ENCODE results near the gene DSCAM.

Gene DSCAM

DNA sequence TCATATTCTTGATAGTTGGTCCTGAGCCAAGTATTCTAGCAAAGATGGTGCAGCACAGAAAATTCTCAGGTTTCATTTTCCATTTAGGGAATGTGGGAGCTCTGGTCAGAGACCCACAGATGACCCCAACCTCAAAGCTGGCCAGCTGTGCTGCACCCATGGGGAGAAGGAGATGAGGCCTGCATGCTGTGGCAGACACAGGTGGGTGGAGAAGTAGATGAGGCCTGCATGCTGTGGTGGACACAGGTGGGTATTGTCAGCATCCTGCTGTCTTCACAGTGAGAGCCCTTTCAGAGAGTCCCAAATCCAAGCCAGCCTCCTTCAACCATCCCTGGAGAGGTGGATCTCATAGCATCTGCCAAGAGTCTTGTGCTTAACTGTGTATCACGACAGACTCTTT is 77.7 kb downstream of the DSCAM start:
- H3K9me3 ChIP-seq (ENCODE audit: control extremely low read depth in 1 of 5, control insufficient read depth in 4 of 5, insufficient read depth in 2 of 5, low read depth in 1 of 5, low read length in 4 of 5): no peaks in the 10 kb centered on the region
- no peak for DNase-seq
- no peaks in the 10 kb centered on the region for H3K4me1 ChIP-seq (ENCODE audit: control extremely low read depth in 1 of 4, control insufficient read depth in 4 of 4, insufficient read depth in 4 of 4, low read length in 3 of 4)
- CTCF ChIA-PET: no interaction called here
- 100% methylated on average over 1 of the region's 1 CpG for WGBS (ENCODE audit: insufficient coverage)
- H3K4me3 ChIP-seq (ENCODE audit: control insufficient read depth in 1 of 7, extremely low read depth in 1 of 7, insufficient read depth in 4 of 7, low read depth in 2 of 7, low read length in 6 of 7): no peak overlapping the region
- H3K27ac ChIP-seq (ENCODE audit: insufficient read depth in 1 of 2, low read depth in 1 of 2, low read length in 2 of 2, poor library complexity in 1 of 2, severe bottlenecking in 2 of 2): no peak overlapping the region
- H3K36me3 ChIP-seq (ENCODE audit: control insufficient read depth in 4 of 4, insufficient read depth in 4 of 4, low read length in 3 of 4): no peaks in the 10 kb centered on the region
- POLR2A ChIA-PET: no interaction called here
- no peaks in the 10 kb centered on the region for H3K27me3 ChIP-seq (replicated peaks in 2 of 5; ENCODE audit: control insufficient read depth in 4 of 5, insufficient read depth in 5 of 5, low read length in 4 of 5)

DNA sequence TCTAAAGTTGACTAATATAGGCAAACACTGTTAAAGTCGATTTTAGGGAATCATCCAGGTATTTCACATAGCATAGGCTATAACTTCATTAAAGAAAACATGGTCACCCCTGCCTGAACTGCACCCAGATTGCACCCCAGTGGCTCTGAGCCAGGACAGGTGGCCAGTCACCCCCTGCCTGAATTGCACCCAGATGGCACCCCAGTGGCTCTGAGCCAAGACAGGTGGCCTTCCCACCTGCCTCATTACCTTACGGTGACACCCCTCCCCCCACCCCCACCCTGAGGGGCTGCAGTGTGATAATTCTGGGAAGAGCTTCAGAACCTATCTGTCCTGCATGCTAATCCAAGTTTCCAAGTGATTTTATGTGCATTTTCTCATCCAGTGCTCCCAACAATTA is 78.9 kb downstream of the DSCAM start:
- CTCF ChIA-PET: no interaction called here
- no peaks in the 10 kb centered on the region for H3K36me3 ChIP-seq (ENCODE audit: control insufficient read depth in 4 of 4, insufficient read depth in 4 of 4, low read length in 3 of 4)
- 100% methylated on average over 1 of the region's 2 CpGs for WGBS (ENCODE audit: insufficient coverage)

GRCh38 chr21:40766381-40766780 is 80.6 kb downstream of the DSCAM start:
- H3K27me3 ChIP-seq (replicated peaks in 2 of 5; ENCODE audit: control insufficient read depth in 4 of 5, insufficient read depth in 5 of 5, low read length in 4 of 5): no peaks in the 10 kb centered on the region
- WGBS (ENCODE audit: insufficient coverage): 100% methylated on average over 1 of the region's 1 CpG
- no peaks in the 10 kb centered on the region for H3K9me3 ChIP-seq (ENCODE audit: control extremely low read depth in 1 of 5, control insufficient read depth in 4 of 5, insufficient read depth in 2 of 5, low read depth in 1 of 5, low read length in 4 of 5)
- H3K27ac ChIP-seq (ENCODE audit: insufficient read depth in 1 of 2, low read depth in 1 of 2, low read length in 2 of 2, poor library complexity in 1 of 2, severe bottlenecking in 2 of 2): no peak overlapping the region
- ChIA-PET CTCF (no interaction called here), POLR2A (no interaction called here)
- no peak for DNase-seq
- H3K36me3 ChIP-seq (ENCODE audit: control insufficient read depth in 4 of 4, insufficient read depth in 4 of 4, low read length in 3 of 4): no peaks in the 10 kb centered on the region
- H3K4me1 ChIP-seq (ENCODE audit: control extremely low read depth in 1 of 4, control insufficient read depth in 4 of 4, insufficient read depth in 4 of 4, low read length in 3 of 4): no peaks in the 10 kb centered on the region
- H3K4me3 ChIP-seq (ENCODE audit: control insufficient read depth in 1 of 7, extremely low read depth in 1 of 7, insufficient read depth in 4 of 7, low read depth in 2 of 7, low read length in 6 of 7): no peak overlapping the region

More for the DNA sequence above, 78.9 kb downstream of the DSCAM start:
- no peak for DNase-seq
- no peaks in the 10 kb centered on the region for H3K27me3 ChIP-seq (replicated peaks in 2 of 5; ENCODE audit: control insufficient read depth in 4 of 5, insufficient read depth in 5 of 5, low read length in 4 of 5)
- H3K4me1 ChIP-seq (ENCODE audit: control extremely low read depth in 1 of 4, control insufficient read depth in 4 of 4, insufficient read depth in 4 of 4, low read length in 3 of 4): no peaks in the 10 kb centered on the region
- no peaks in the 10 kb centered on the region for H3K9me3 ChIP-seq (ENCODE audit: control extremely low read depth in 1 of 5, control insufficient read depth in 4 of 5, insufficient read depth in 2 of 5, low read depth in 1 of 5, low read length in 4 of 5)
- POLR2A ChIA-PET: no interaction called here
- H3K4me3 ChIP-seq (ENCODE audit: control insufficient read depth in 1 of 7, extremely low read depth in 1 of 7, insufficient read depth in 4 of 7, low read depth in 2 of 7, low read length in 6 of 7): no peak overlapping the region
- no peak overlapping the region for H3K27ac ChIP-seq (ENCODE audit: insufficient read depth in 1 of 2, low read depth in 1 of 2, low read length in 2 of 2, poor library complexity in 1 of 2, severe bottlenecking in 2 of 2)

GRCh38 chr21:40765811-40766210 is 81.1 kb downstream of the DSCAM start:
- POLR2A ChIA-PET: no interaction called here

DNA sequence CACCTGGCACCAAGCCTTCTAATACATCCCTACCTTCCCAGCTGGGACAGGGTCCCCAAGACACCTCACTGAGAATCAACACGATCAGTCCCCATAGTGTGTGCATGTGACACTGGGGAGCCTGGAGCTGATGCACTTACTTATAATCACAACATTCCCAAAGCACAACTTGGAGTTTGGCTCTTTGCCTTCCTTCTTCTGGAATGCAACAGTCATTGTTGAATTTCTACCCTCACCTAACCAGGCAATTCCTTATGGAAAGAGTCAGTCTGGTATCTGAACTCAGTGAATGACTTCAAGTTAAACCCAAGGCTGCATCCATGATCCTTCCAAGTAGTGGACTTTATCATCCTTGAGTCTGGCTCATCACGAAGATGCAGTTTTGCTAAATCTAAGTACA is 86.1 kb downstream of the DSCAM start:
- ChIA-PET CTCF (no interaction called here), POLR2A (no interaction called here)
- WGBS (ENCODE audit: insufficient coverage): 100% methylated on average over 1 of the region's 2 CpGs
- Histone ChIP-seq H3K9me3 (ENCODE audit: control extremely low read depth in 1 of 5, control insufficient read depth in 4 of 5, insufficient read depth in 2 of 5, low read depth in 1 of 5, low read length in 4 of 5) (peaks cover 0 to 4% (median 0%) of the 10 kb centered on the region in 5 experiments), H3K27me3 (replicated peaks in 2 of 5; ENCODE audit: control insufficient read depth in 4 of 5, insufficient read depth in 5 of 5, low read length in 4 of 5) (no peaks in the 10 kb centered on the region), H3K4me1 (ENCODE audit: control extremely low read depth in 1 of 4, control insufficient read depth in 4 of 4, insufficient read depth in 4 of 4, low read length in 3 of 4) (no peaks in the 10 kb centered on the region), H3K36me3 (ENCODE audit: control insufficient read depth in 4 of 4, insufficient read depth in 4 of 4, low read length in 3 of 4) (no peaks in the 10 kb centered on the region), H3K27ac (ENCODE audit: insufficient read depth in 1 of 2, low read depth in 1 of 2, low read length in 2 of 2, poor library complexity in 1 of 2, severe bottlenecking in 2 of 2) (no peak overlapping the region), H3K4me3 (ENCODE audit: control insufficient read depth in 1 of 7, extremely low read depth in 1 of 7, insufficient read depth in 4 of 7, low read depth in 2 of 7, low read length in 6 of 7) (no peak overlapping the region)
- DNase-seq: no peak

More at GRCh38 chr21:40765811-40766210, 81.1 kb downstream of the DSCAM start:
- Histone ChIP-seq H3K36me3 (ENCODE audit: control insufficient read depth in 4 of 4, insufficient read depth in 4 of 4, low read length in 3 of 4) (no peaks in the 10 kb centered on the region), H3K27me3 (replicated peaks in 2 of 5; ENCODE audit: control insufficient read depth in 4 of 5, insufficient read depth in 5 of 5, low read length in 4 of 5) (no peaks in the 10 kb centered on the region), H3K9me3 (ENCODE audit: control extremely low read depth in 1 of 5, control insufficient read depth in 4 of 5, insufficient read depth in 2 of 5, low read depth in 1 of 5, low read length in 4 of 5) (no peaks in the 10 kb centered on the region), H3K4me1 (ENCODE audit: control extremely low read depth in 1 of 4, control insufficient read depth in 4 of 4, insufficient read depth in 4 of 4, low read length in 3 of 4) (no peaks in the 10 kb centered on the region), H3K4me3 (ENCODE audit: control insufficient read depth in 1 of 7, extremely low read depth in 1 of 7, insufficient read depth in 4 of 7, low read depth in 2 of 7, low read length in 6 of 7) (no peak overlapping the region), H3K27ac (ENCODE audit: insufficient read depth in 1 of 2, low read depth in 1 of 2, low read length in 2 of 2, poor library complexity in 1 of 2, severe bottlenecking in 2 of 2) (no peak overlapping the region)
- CTCF ChIA-PET: no interaction called here
- WGBS (ENCODE audit: insufficient coverage): 83% methylated on average over 8 of the region's 12 CpGs
- DNase-seq: no peak

GRCh38 chr21:40759061-40759460 is 87.9 kb downstream of the DSCAM start:
- no peak for DNase-seq
- Histone ChIP-seq H3K4me1 (ENCODE audit: control extremely low read depth in 1 of 4, control insufficient read depth in 4 of 4, insufficient read depth in 4 of 4, low read length in 3 of 4) (no peaks in the 10 kb centered on the region), H3K4me3 (ENCODE audit: control insufficient read depth in 1 of 7, extremely low read depth in 1 of 7, insufficient read depth in 4 of 7, low read depth in 2 of 7, low read length in 6 of 7) (no peak overlapping the region), H3K36me3 (ENCODE audit: control insufficient read depth in 4 of 4, insufficient read depth in 4 of 4, low read length in 3 of 4) (no peaks in the 10 kb centered on the region), H3K27me3 (replicated peaks in 2 of 5; ENCODE audit: control insufficient read depth in 4 of 5, insufficient read depth in 5 of 5, low read length in 4 of 5) (no peaks in the 10 kb centered on the region), H3K27ac (ENCODE audit: insufficient read depth in 1 of 2, low read depth in 1 of 2, low read length in 2 of 2, poor library complexity in 1 of 2, severe bottlenecking in 2 of 2) (no peak overlapping the region), H3K9me3 (ENCODE audit: control extremely low read depth in 1 of 5, control insufficient read depth in 4 of 5, insufficient read depth in 2 of 5, low read depth in 1 of 5, low read length in 4 of 5) (peaks cover 0 to 4% (median 0%) of the 10 kb centered on the region in 5 experiments)
- ChIA-PET POLR2A (no interaction called here), CTCF (no interaction called here)
- 94% methylated on average over 2 of the region's 2 CpGs for WGBS (ENCODE audit: insufficient coverage)

DNA sequence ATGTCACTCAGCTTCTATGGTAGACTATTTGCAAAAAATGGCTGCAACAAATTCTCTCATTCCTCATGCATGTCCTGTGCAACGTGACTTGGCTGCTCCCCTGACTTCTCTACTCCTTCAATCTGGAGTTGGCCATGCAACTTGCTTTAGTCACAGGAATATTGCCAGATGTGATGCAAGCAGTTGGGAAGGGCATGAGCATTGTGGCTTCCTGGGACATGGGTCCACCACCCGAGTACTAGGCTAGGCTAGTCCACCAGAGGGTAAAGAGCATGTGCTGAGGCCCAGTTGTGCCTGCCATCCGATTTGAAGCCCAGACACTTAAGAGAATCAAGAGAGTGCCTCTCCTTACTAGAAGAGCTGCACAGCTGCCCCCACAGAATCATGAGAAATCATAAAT is 89.6 kb downstream of the DSCAM start:
- H3K27ac ChIP-seq (ENCODE audit: insufficient read depth in 1 of 2, low read depth in 1 of 2, low read length in 2 of 2, poor library complexity in 1 of 2, severe bottlenecking in 2 of 2): no peak overlapping the region
- peaks cover 0 to 4% (median 0%) of the 10 kb centered on the region in 5 experiments for H3K9me3 ChIP-seq (ENCODE audit: control extremely low read depth in 1 of 5, control insufficient read depth in 4 of 5, insufficient read depth in 2 of 5, low read depth in 1 of 5, low read length in 4 of 5)
- H3K4me1 ChIP-seq (ENCODE audit: control extremely low read depth in 1 of 4, control insufficient read depth in 4 of 4, insufficient read depth in 4 of 4, low read length in 3 of 4): no peaks in the 10 kb centered on the region
- no peaks in the 10 kb centered on the region for H3K36me3 ChIP-seq (ENCODE audit: control insufficient read depth in 4 of 4, insufficient read depth in 4 of 4, low read length in 3 of 4)
- no peak for DNase-seq
- ChIA-PET CTCF (no interaction called here), POLR2A (no interaction called here)
- 89% methylated on average over 3 of the region's 3 CpGs for WGBS (ENCODE audit: insufficient coverage)
- H3K4me3 ChIP-seq (ENCODE audit: control insufficient read depth in 1 of 7, extremely low read depth in 1 of 7, insufficient read depth in 4 of 7, low read depth in 2 of 7, low read length in 6 of 7): no peak overlapping the region
- H3K27me3 ChIP-seq (replicated peaks in 2 of 5; ENCODE audit: control insufficient read depth in 4 of 5, insufficient read depth in 5 of 5, low read length in 4 of 5): no peaks in the 10 kb centered on the region

Measured in common myeloid progenitor, CD34-positive (primary cell).